Ovary (tissue), 9 donors: Measurements from ENCODE around the gene EIF2B2. TPM values are rescaled to one million over a fixed set of nuclear protein-coding genes. Genes with fewer than 3 reads are reported as not detected.

ENCODE experiments used
- DNase-seq, 5 donors: peaks; one replicate each; pipeline ENCODE4 v3.0.0-alpha.2; 2019 to 2020
- H3K27ac ChIP-seq, 2 donors: fragments of 200-600 bp; one replicate each; pipeline versions ENCODE4 v1.5.1 to v1.8.0; 2019 to 2022
- H3K27me3 ChIP-seq: fragments of 200-600 bp; one replicate; pipeline ENCODE4 v1.8.0; 2022
- H3K36me3 ChIP-seq: fragments of 200-600 bp; sonication (generic); one replicate; pipeline ENCODE4 v1.5.1; 2019
- H3K4me1 ChIP-seq: one replicate; pipeline ENCODE4 v1.8.1; 2013; ENCODE audit warnings: mild to moderate bottlenecking, moderate library complexity; ENCODE audit not compliant: insufficient read depth
- H3K4me3 ChIP-seq: fragments of 200-600 bp; sonication (generic); one replicate; pipeline ENCODE4 v1.5.1; 2017
- H3K9me3 ChIP-seq, 2 donors: fragments of 200-600 bp in 1 of 2; sonication (generic) in 1 of 2; one replicate each; pipeline versions ENCODE4 v1.5.1 to v1.8.1; 2013 to 2019; ENCODE audit warnings: mild to moderate bottlenecking in 1 of 2, moderate library complexity in 1 of 2
- EP300 ChIP-seq: sonication (generic); formaldehyde crosslinking; IDR thresholded peaks from one replicate; pipeline ENCODE4 v1.6.1; 2017; ENCODE audit warnings: antibody characterized with exemption
- POLR2A ChIP-seq: fragments of 450-650 bp; IDR thresholded peaks from one replicate; pipeline ENCODE4 v1.6.1; 2017; ENCODE audit warnings: antibody characterized with exemption, mild to moderate bottlenecking, moderate library complexity
- WGBS, 3 donors: extraction: QIAGEN DNeasy Blood & Tissue Kit in 1 of 3; methylation state at CpG; one replicate each; pipeline versions ENCODE4 v1.1.5 to v1.1.7; 2013 to 2017; 5-methylcytosine and 5-hydroxymethylcytosine counted together
- intact Hi-C, 4 donors: fragments of 100-400 bp; cut with DNase I; formaldehyde crosslinking; loops; one replicate each; pipeline versions ENCODE4 v1.11.0 to v1.15.1; 2022 to 2023
- polyA plus RNA-seq, 2 donors: library from polyadenylated mRNA; stranded (reverse); fragments of 200-250 nt in 1 of 2; fragments of 350-450 nt in 1 of 2; fragmentation: Illumina TruSeq in 1 of 2; extraction: RNeasy Lipid Tissue Mini Kit (QIAGEN cat#74804) in 1 of 2; gene quantifications; one replicate each; pipeline ENCODE4 v1.2.3, GENCODE V29; 2013 to 2014
- total RNA-seq, 7 donors: library from RNA; depleted of rRNA in 2 of 7; stranded (reverse); fragments of >200 nt in 2 of 7; fragmentation: NEBNext Ultra II Directional in 3 of 7; extraction: Animal tissue kit (Norgen Biotek cat#: 25700) in 3 of 7; gene quantifications; one replicate each; pipeline versions ENCODE4 v1.1.0 to v1.2.4, GENCODE V29; 2016 to 2023
- TF ChIP-seq, protein P1 (sequence below), 3 donors: fragments of 450-650 bp in 2 of 3; fragments of 200-600 bp in 1 of 3; IDR thresholded peaks; one replicate each; pipeline versions ENCODE4 v1.5.1 to v1.8.0; 2016 to 2022; ENCODE audit warnings: antibody characterized with exemption in 3 of 3, mild to moderate bottlenecking in 1 of 3
- donor health status: DM: no; HTN: no; CAD: no; lungs with moderate emphysema.
- donor health status: DM: no; HTN: no; CAD: no.
- donor health status: Bipolar disorder and iron deficiency.
- donor health status: DM: yes; HTN: yes; CAD: no.
- donor health status: DM: no; HTN: no; CAD: no.
- donor health status: DM: yes; HTN: yes; CAD: no.

Gene EIF2B2
- total and polyA plus RNA-seq, 9 donors, result 8.8 to 59.9 (median 30.6) TPM

DNA sequence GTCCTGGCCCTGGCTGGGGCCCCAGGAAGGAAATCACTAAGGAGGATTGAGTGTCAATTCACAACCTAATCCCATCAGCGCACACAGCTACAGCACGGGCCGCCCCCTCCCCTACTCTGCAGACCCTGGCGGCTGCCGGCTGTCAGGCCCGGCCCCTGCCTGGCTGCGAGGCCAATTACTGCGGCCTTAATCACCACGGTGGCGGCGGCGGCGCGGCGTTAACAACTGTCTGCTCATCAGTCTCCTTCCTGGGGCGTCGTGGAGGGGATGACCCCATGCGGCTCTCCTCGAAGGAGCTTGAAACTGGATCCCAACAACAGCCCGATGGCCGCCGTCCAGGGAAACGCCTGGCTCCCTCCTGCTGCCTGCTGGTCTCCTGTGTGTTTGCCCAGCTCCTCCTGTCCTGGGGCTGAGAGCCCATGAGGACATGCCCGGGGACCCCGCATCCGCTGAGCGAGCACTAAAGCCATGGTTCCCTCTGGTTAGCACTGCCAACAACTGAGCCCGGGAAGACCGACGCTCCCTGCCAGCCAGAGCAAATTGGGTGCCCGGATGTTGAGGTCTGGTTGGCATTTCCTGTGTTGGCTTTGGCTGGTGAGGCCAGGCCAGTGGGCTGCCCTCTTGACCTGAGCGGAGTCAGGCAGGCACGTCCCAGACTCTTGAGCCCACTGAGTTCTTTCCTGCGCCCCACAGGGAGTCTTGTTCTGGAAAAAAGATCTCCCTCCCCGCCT lies 21.8 kb upstream of the EIF2B2 start:
- intact Hi-C loops, result no loop called here
- H3K36me3 ChIP-seq, result no peaks in the 10 kb centered on the region
- TF ChIP-seq POLR2A (no peak), EP300 (no peak)
- TF ChIP-seq, protein P1, sequence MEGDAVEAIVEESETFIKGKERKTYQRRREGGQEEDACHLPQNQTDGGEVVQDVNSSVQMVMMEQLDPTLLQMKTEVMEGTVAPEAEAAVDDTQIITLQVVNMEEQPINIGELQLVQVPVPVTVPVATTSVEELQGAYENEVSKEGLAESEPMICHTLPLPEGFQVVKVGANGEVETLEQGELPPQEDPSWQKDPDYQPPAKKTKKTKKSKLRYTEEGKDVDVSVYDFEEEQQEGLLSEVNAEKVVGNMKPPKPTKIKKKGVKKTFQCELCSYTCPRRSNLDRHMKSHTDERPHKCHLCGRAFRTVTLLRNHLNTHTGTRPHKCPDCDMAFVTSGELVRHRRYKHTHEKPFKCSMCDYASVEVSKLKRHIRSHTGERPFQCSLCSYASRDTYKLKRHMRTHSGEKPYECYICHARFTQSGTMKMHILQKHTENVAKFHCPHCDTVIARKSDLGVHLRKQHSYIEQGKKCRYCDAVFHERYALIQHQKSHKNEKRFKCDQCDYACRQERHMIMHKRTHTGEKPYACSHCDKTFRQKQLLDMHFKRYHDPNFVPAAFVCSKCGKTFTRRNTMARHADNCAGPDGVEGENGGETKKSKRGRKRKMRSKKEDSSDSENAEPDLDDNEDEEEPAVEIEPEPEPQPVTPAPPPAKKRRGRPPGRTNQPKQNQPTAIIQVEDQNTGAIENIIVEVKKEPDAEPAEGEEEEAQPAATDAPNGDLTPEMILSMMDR (IDR thresholded peaks at IDR 0.05), result no peak
- H3K27ac ChIP-seq, result peak overlapping the region in 1 of 2 donors; percentile 5
- peaks cover 4% of the 10 kb centered on the region for H3K4me1 ChIP-seq
- no peaks in the 10 kb centered on the region for H3K9me3 ChIP-seq
- 28 to 41% (median 38%) methylated on average over 35 of the region's 35 CpGs for WGBS, 3 donors
- no peaks in the 10 kb centered on the region for H3K27me3 ChIP-seq
- DNase-seq, result no peak
- H3K4me3 ChIP-seq, result no peak overlapping the region

DNA sequence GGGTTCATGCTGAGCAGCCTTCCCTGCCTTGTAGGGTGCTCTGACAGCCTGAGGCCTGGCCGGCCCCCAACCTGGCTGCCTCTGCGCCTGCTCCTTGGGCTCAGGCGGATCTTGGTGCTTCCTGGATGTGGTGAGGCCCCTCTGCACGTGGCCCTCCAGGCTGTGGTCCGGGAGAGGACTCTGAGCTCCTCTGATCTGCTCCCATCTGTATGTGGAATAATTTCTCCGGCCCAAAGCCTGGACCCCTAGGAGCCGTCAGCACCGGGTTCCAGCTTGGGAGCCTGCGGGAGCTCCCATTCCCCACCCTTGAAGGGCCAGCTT lies 21.3 kb upstream of the EIF2B2 start:
- Histone ChIP-seq H3K36me3 (no peaks in the 10 kb centered on the region), H3K27me3 (no peaks in the 10 kb centered on the region), H3K9me3 (no peaks in the 10 kb centered on the region), H3K27ac (no peak overlapping the region), H3K4me3 (no peak overlapping the region), H3K4me1 (peaks cover 4% of the 10 kb centered on the region)
- TF ChIP-seq, protein P1 (IDR thresholded peaks at IDR 0.05), result no peak
- TF ChIP-seq POLR2A, result no peak
- no peak for TF ChIP-seq EP300
- WGBS, 3 donors, result 85 to 89% (median 85%) methylated on average over 9 of the region's 9 CpGs
- intact Hi-C loops, result no loop called here
- DNase-seq, result no peak

DNA sequence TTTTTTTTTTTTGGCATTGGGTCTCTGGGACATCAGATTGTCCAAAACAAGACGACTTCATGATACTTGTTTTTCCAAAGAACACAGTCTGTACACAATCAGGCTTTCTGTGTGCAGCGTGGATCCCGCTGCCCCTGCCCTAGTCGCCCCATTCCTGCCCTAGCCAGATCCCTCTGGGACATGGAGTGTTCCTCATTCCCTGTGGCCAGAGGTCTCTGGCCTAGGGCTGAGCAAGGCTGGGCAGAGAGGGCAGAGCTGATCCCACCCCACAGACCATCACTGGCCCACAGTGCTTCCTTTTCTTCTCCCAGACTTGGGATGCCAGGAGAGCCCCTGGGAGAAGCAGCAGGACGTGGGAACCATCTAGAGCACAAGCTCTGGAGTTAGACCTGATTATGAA lies 20.9 kb upstream of the EIF2B2 start:
- DNase-seq, result no peak
- Histone ChIP-seq H3K4me1 (peaks cover 4% of the 10 kb centered on the region), H3K36me3 (no peaks in the 10 kb centered on the region), H3K4me3 (no peak overlapping the region), H3K27me3 (no peaks in the 10 kb centered on the region), H3K27ac (no peak overlapping the region), H3K9me3 (no peaks in the 10 kb centered on the region)
- intact Hi-C loops, result no loop called here
- WGBS, 3 donors, result 72 to 87% (median 84%) methylated on average over 5 of the region's 5 CpGs
- TF ChIP-seq, protein P1 (IDR thresholded peaks at IDR 0.05), result no peak
- TF ChIP-seq EP300 (no peak), POLR2A (no peak)

DNA sequence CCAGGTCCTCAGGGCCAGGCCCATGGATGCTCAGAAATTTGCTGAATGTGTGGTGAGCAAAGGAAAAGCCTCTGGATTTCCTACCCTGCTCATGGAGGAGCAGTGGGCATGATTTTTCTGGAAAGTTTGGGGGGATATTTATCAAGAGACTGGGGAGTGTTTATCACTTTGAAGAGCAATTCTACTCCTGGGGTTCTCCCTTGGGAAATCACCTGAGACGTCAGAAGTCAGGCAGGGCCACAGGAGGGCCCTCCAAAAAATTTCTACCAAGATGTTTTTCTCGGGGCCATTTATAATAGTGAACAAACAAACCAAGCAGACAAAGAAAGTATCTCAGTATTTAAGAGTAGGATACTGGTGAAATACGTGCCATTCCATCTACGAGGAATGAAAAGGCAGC lies 20.1 kb upstream of the EIF2B2 start:
- no peaks in the 10 kb centered on the region for H3K36me3 ChIP-seq
- peaks cover 4% of the 10 kb centered on the region for H3K4me1 ChIP-seq
- TF ChIP-seq, protein P1 (IDR thresholded peaks at IDR 0.05), result no peak
- no peak for TF ChIP-seq EP300
- no peak for TF ChIP-seq POLR2A
- no peak overlapping the region for H3K4me3 ChIP-seq
- 88 to 91% (median 89%) methylated on average over 4 of the region's 4 CpGs for WGBS, 3 donors
- no peaks in the 10 kb centered on the region for H3K27me3 ChIP-seq
- no peak overlapping the region for H3K27ac ChIP-seq
- no peaks in the 10 kb centered on the region for H3K9me3 ChIP-seq
- DNase-seq, result no peak
- intact Hi-C loops, result no loop called here
